GM19023 (cell line): ENCODE data around the gene TSC22D4.
"Not testable (repeated sequence)": the region's sequence is repeated elsewhere in the genome, so short reads cannot be mapped to it uniquely, and the experiment has no call there.

Experiments used
- ATAC-seq: cut with Tn5 transposase; IDR thresholded peaks from one replicate; pipeline ENCODE4 v1.9.1; 2021; ENCODE audit warnings: mild to moderate bottlenecking, moderate library complexity; ENCODE audit not compliant: unreplicated experiment

TSC22D4 gene

DNA sequence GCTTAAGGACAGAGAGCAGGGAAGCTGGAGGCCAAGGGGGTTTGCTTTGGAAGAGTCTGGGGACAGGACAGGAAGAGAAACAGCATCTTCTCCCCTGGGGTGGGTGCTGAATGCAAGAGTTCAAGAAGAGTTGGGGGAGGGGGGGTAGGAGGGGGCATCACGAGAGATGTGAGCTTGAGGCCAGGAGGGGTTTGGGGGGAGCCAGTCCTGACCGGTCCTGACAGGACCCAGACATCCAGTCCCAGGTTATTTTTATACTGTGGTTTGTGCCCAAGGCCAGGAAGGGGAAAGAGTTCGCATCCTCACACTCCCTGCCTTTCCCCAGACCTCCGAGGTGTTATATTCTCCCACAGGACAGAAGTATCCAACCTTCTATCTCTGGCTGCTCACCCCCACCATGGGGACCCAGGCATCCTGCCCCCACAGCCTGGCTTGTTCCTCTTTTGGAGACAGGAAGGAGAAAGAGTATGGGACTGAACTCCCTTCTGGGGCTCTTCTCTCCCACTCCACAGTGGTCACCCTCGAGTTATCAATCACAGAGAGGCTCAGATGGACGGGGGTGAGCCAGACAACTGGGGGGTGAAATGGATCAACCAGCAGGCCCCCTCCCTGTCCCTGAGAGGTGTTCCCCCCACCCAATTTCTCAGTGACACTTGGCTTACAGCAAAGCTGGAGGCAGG, 2.8 kb downstream of the TSC22D4 start:
- ATAC-seq: no peak

DNA sequence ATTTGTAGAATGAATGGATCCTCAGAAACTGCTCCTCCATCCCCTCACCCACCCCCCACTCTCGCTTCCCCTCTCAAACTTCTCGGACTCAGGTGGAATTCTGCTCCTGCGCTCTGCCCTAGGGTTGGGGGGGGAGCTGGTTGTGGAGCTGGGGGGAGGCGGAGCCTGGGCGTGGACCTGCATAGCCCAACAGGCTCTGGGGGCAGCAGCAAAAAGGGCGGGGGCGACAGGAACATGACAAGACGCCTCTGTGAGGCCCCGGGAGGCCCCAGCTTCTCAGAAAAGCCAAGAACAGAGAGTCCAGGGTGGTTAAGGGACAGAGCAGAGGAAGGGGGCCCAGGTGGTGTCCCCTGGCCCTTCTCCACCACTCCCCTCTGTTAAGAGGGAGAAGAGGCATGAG, 3.5 kb downstream of the TSC22D4 start:
- no peak for ATAC-seq

DNA sequence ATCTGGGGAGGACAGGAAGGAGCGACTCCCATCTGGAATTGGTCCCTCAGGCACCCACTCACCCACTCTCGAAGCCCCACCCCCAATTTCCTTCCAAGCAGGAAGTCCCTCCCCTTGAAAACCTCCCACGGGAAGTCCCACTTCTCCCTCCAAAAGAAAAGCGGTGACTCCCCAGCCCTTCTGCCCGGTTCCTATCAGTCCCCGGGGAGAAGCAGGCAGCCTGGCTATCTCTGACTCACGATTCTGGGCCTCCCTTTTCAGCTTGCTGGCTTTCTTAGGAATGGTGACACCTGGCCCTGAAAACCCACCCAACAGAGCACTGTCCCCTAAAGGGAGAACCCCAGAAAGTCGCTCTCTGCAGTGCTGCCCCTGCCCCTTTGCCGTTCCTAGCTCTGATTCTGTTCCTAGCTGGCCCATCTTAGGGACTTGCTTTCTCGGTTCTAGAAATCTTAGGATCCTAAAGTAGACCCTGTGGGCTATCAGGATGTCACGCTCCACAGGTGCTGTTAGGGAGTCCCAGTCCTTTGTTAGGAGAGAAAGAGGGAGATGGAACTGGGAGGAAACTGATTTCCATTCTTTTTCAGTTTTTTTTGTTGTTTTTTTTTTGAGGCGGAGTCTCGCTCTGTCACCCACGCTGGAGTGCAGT, 6.0 kb downstream of the TSC22D4 start:
- ATAC-seq: no peak

- no peak for ATAC-seq
Observed at GRCh38 chr7:100472121-100472851, 6.7 kb downstream of the TSC22D4 start.

- no peak for ATAC-seq
Observed at GRCh38 chr7:100471021-100471420, 8.0 kb downstream of the TSC22D4 start.

GRCh38 chr7:100469227-100470044, 9.6 kb downstream of the TSC22D4 start:
- no peak for ATAC-seq

GRCh38 chr7:100467638-100468373, 11.2 kb downstream of the TSC22D4 start:
- ATAC-seq: no peak

DNA sequence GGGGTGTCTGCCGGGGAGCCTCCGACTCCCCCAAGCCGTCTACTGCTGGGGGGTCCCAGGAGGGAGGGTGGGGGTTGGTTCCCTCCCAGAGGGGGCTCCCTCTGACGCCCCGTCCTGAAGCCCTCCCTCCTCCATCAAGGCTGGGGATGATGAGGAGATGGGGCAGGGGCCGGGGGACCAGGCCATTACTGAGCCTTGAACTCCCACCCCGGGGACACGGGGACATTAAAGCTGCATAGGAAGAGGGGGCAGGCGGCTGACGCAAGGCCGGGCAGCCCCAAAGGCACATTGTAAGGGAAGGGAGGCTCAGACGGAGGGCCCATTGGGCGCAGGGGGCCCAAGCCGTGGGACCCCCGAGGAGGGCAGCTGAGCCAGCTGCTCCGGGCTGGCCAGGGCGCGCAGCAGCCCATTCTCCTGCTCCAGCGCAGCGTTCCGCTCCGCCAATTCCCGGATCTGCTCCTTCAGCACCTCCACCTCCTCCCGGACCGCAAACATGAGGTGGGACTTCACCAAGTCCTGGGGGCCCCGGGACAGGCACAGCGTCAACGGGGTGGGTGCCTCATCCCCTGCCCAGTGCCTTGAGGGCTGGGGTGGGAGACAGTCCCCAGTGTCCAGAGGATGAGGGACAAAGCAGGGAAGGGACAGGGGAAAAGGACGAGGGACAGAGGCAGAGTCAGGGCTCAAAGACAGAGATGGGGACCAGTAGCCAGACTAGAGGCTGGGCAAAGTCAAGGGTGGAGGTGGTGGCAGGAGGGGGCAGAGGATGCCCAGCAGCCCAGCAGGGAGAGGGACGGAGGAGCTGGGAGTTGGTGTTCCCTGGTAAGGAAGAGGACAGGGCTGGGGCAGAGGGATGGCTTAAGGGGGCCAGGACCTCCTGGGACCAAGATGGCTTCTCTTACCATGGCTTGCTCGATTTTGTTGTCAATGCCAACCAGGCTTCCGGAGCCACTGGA, 12.1 kb downstream of the TSC22D4 start:
- no peak for ATAC-seq

GRCh38 chr7:100465702-100466311, 13.2 kb downstream of the TSC22D4 start:
- no peak for ATAC-seq

DNA sequence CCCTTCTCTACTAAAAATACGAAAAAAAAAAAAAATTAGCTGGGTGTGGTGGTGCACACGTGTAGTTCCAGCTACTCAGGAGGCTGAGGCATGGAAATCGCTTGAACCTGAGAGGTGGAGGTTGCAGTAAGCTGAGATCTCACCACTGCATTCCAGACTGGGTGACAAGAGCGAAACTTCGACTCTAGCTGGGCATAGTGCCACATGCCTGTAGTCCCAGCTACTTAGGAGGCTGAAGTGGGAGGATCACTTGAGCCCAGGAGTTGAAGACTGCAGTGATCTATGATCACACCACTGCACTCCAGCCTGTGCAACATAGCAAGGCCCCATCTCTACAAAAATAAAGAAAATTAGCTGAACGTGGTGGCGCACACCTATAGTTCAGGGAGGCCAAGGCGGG, 13.7 kb downstream of the TSC22D4 start:
- ATAC-seq: no peak

DNA sequence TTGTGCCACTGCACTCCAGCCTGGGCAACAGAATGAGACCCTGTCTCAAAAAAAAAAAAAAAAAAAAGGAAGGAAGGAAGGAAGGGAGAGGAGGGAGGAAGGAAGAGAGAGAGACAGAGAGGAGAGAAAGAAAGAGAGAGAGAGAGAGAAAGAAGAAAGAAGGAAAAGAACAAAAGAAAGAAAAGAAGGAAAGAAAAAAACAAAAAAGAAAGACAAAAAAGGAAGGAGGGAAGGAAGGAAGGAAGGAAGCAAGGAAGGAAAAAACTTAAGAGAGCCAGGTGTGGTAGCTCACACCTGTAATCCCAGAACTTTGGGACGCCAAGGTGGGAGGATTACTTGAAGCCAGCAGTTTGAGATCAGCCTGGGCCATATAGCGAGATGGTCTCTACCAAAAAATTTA, 14.2 kb downstream of the TSC22D4 start:
- ATAC-seq: no peak

DNA sequence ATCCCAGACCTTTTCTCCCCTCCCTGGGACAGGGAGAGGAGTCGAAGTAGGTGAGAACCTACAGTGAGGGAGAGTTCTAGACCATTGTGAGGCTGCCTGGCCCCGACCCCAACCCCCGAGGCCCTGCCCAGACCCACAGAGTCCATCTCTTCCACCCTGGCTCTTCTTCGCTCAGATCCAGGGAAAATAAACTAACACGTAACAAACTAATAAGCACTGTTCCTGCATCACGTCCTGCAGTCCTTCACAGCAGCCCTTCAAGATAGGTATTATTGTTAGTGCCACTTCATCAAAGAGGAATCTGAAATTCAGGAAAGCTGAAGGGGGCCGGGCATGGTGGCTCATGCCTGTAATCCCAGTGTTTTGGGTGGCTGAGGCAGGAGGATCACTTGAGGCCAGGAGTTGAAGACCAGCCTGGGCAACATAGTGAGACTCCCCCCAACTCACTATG, 14.8 kb downstream of the TSC22D4 start, which contains the start of gene SPACDR:
Gene SPACDR (minus strand): TSS at position 51 of the 451 bp plus-strand sequence. CDS start 235 bp downstream, outside the sequence.
- ATAC-seq: no peak

DNA sequence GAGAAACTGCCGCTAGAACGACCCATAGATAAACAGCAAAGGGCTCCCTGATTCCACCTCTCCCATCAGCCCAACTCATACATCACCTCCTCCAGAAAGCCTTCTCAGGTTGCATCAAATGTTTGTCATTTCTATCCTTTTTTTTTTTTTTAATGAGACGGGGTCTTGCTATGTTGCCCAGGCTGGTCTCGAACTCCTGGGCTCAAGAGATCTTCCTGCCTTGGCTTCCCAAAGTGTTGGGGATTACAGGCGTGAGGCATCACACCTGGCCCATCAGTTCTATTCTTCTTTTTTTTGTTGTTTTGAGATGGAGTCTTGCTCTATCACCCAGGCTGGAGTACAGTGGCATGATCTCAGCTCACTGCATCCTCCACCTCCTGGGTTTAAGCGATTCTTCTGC, 22.0 kb downstream of the TSC22D4 start:
- no peak for ATAC-seq

GRCh38 chr7:100456562-100456961, 22.5 kb downstream of the TSC22D4 start:
- no peak for ATAC-seq

DNA sequence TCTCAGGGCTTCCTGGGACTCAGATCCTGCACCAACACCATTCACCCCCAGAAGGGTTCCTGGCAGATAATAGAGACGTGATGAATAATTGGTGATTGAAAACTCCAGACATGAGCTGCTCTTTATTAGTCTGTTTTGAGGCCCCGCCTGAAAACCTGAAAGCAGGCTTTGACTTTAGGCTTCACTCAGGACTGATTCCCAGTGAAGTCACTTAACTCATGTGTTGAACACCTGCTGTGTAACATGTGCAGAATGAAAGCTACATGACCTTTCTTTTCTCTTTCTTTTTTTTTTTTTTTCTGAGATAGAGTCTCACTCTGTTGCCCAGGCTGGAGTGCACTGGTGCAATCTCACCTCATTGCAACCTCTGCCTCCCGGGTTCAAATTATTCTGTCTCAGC, 23.8 kb downstream of the TSC22D4 start:
- ATAC-seq: no peak

DNA sequence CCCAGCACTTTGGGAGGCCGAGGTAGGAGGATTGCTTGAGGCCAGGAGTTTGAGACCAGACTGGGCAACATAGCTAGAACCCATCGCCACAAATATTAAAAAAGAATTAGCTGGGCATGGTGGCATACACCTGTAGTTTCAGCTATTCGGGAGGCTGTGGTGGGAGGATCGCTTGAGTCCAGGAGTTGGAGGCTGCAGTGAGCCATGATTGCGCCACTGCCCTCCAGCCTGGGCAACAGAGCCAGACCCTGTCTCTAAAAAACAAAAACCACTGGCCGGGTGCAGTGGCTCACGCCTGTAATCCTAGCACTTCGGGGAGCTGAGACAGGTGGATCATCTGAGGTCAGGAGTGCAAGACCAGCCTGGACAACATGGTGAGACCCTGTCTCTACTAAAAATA, 25.2 kb downstream of the TSC22D4 start:
- ATAC-seq: not testable (repeated sequence)

- ATAC-seq: no peak
Observed at GRCh38 chr7:100452513-100452912, 26.5 kb downstream of the TSC22D4 start.

GRCh38 chr7:100449190-100449795, 29.7 kb downstream of the TSC22D4 start:
- no peak for ATAC-seq
